IPS-NIHi11 (cell line): ENCODE measurements around the gene PML.
"Not testable (repeated sequence)": the region's sequence is repeated elsewhere in the genome, so short reads cannot be mapped to it uniquely, and the experiment has no call there.

Experiments
- DNase-seq: peaks from one replicate; pipeline ENCODE4 v3.0.0; 2012; ENCODE audit warnings: mixed read lengths, low spot score

The PML gene

DNA sequence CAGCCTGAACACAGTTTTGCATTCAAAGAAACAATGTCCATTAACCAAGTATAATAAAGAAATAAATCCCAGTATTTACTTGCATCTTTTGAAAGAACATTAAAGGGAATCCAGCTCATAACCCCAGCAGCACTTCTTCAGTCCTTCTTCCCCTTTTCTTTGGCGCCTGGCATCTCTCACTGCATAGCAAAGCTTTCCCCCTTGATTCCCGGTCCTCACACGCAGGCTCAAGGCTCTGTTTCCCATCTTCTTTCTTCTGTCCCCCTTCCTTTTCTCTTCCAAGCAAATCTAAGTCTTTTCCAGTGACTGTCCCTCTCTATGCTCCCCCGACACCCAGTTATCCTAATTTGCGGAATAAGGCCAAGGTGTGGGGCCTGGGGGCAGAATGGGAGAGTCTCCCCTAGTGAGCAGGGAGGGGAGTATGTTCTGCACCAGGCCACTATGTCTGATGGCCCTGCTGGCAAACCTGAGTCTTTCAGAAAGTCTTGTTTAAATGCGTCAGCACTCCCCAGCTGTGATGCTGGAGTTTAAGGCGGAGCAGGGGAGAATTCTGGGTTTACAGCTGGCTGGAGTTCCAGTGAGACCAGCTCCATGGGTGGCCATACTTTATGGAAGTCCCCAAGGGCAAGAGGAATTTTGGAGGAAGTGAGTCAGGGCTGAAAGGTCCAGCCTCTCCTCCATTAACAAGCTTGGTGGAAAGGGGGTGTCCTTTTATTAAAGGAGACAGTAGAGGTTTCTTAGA is 45.8 kb downstream of the PML start:
- peak; percentile 44 for DNase-seq

DNA sequence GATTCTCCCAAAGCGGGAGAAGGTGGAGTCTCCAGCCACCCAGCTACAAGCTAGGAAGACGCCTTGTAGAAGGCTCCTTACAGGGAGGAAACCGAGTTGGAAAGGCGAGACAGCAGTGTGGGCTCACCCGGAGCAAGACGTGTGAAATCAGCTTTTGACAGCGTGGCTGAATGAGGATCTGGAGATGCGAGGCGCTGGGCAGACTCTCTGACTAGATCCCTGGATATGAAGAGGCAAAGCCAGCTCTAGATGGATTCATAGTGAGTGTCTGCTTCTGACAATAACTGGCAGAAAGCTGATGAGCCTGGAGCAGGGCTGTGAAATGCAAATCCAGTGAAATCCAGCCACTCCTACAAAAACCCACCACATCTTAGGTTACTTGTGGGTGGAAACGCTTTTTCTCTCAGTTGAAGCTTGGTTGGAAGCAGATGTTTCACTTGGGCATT is 46.8 kb downstream of the PML start:
- DNase-seq = no peak

GRCh38 chr15:74041777-74042435 is 47.4 kb downstream of the PML start:
- no peak for DNase-seq

GRCh38 chr15:74042603-74043424 is 48.3 kb downstream of the PML start:
- DNase-seq = no peak

DNA sequence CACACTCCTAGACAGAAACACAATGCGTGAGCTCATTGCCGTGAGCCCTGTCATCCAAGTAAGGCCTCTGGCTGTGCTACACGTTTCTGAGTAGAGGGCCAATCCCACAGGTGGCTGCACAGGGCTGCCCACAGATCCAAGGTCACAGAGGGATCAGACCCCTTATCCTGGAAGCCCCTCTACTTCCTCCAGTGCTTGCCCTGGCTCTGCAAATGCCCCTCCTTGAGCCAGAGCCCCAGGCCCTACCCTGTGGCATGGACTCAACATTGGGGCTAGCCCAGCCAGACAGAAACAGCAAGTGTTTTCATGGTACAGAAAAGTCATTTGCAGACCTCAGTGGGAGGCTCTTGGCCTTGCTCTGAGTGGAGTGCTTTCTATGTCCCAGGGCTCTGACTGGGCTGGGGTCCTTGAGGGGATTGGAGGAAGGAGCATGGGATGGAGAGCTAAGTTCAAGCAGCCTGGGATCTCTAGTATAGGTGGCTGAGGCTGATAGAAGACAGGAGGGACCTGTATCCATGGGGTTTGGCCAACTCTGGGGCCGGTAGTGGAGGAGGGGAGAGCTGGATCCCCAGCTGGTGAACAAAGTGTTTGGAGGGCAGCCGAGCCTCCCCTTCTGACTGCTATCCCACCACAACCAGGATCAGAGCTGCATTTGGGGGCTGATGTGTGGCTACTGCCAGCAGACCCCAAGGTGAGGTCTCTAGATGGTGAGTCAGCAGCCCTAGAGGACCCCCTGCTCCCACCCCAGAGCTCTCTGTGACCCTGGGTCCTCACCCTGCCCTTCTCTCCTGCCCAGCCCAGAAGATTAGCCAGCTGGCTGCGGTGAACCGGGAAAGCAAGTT is 49.1 kb downstream of the PML start:
- DNase-seq = no peak

GRCh38 chr15:74044267-74045110 is 50.0 kb downstream of the PML start:
- DNase-seq = no peak

DNA sequence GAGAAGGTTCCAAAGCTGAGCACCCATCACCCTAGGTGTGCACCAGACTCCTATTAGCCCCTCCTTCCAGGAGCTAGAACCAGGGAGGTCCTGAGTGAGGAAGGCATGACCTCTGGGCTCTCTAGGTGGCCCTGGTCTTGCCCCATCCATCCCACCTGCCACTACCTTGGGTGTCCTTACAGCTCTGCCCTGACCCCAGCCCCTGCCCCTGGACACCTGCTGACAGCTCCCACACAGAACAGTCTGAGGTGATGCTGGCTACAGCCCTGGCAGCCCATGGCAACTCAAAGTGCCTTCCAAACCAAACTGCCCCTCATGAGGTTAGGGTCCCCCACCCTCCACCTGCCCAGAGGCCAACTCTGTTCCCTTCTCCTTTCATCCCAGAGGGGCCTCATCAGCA is 50.7 kb downstream of the PML start:
- no peak for DNase-seq

- no peak for DNase-seq
Measured at GRCh38 chr15:74045636-74046274, 51.2 kb downstream of the PML start.

DNA sequence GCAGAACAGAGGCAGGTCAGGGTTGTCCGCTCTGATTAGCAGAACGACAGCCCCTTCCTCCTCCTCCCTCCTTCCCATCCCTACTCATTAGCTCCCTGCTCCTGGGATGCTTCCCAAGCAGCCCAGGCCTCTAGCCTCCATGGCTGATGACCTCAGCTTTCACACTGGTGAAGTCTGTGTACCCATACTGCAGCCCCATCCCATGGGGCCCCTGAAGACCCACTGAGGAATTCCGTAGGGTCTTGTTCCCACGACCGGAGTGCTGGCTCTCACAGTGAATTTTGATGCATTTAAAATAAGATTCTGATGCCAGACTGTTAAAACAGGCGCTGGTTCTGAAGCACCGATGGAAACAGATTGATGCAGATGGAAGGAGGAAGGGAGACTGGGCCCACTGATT is 51.8 kb downstream of the PML start:
- DNase-seq = no peak

- DNase-seq = no peak
Measured at GRCh38 chr15:74050127-74050526, 55.6 kb downstream of the PML start.

- no peak for DNase-seq
Measured at GRCh38 chr15:74050556-74051234, 56.2 kb downstream of the PML start.

DNA sequence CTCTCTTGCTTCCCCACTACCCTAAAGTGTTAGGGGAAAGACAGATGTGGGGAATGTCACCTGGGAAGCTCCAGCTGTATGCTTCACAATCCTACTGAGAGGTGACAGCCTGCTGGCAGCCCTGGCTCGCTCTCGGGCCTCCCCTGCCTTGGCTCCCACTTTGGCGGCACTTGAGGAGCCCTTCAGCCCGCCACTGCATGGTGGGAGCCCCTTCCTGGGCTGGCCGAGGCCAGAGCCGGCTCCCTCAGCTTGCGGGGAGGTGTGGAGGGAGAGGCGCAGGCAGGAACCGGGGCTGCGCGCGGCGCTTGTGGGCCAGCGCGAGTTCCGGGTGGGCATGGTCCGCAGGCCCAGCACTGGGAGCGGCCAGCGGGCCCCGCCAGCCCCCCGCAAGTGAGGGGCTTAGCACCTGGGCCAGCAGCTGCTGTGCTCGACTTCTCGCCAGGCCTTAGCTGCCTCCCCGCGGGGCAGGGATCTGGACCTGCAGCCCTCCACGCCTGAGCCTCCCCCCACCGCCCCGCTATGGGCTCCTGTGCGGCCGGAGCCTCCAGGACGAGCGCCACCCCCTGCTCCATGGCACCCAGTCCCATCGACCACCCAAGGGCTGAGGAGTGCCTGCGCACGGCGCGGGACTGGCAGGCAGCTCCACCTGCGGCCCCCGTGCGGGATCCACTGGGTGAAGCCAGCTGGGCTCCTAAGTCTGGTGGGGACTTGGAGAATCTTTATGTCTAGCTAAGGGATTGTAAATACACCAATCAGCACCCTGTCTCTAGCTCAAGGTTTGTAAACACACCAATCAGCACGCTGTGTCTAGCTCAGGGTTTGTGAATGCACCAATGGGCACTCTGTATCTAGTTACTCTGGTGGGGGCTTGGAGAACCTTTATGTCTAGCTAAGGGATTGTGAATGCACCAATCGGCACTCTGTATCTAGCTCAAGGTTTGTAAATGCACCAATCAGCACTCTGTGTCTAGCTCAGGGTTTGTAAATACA is 58.0 kb downstream of the PML start:
- not testable (repeated sequence) for DNase-seq

- no peak for DNase-seq
Measured at GRCh38 chr15:74053517-74053916, 59.0 kb downstream of the PML start.

GRCh38 chr15:74053941-74054529 is 59.5 kb downstream of the PML start:
- DNase-seq = peak; percentile 87

GRCh38 chr15:74055804-74056203 is 61.3 kb downstream of the PML start:
- DNase-seq = no peak

DNA sequence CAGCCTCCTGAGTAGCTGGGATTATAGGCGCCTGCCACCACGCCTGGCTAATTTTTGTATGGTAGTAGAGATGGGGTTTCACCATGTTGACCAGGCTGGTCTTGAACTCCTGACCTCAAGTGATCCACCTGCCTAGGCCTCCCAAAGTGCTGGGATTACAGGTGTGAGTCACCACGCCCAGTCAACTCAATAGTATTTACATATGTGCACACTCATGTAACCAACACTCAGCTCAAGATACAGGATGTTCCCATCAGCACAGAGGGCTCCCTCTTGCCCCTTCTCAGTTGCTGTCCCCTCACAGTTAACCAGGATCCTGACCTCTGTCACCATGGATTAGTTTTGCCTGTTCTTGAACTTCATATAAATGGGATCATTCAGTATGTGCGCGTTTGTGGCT is 61.8 kb downstream of the PML start:
- not testable (repeated sequence) for DNase-seq

DNA sequence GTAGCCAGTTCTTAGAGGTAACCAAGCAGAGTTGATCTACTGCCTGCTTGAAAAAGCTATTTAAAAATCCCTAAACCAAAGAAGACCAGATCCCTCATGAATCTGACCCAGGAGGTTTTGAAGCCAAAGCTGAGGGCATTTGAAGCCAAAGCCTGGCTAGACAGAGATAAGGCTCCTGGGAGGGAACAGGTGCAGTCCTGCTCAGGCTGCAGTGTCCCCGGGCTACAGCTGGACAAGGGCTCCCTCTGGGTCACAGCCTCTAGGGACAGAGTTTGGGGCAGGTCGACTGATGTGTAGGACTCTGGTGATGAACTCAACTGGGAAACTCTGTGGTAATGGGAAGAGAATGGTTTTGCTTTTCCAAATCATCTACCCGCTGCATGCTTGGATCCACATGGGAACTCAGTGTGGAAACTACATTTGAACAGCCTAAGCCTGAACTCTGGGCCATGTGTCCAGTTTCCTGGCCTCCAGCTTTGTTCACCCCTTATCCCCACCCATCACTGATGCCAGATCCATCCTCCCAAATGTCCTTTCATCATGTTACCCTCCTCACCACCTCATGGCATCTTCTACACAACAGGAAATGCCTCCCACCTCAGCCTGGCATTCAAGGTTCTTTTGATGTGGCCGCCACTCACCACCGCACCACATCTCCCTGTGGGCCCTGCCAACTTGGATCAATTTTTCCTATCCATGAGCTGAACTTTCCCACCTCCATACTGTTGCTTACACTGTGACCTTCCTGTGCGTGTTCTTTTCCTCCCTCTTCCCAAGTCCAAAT is 64.7 kb downstream of the PML start:
- not testable (repeated sequence) for DNase-seq
